Stimulated activated naive CD8-positive, alpha-beta T cell treated with anti-CD3 and anti-CD28 coated beads, Interleukin-15, amount 100 ng/mL, for 72 hours (primary cell): ENCODE data around the gene UBA1.

Source experiments
- ATAC-seq: fragments of 150-1000 bp; cut with Tn5 transposase; 2 replicates; pipeline ENCODE4 v1.10.0; 2021; ENCODE audit warnings: mild to moderate bottlenecking, moderate library complexity
- DNase-seq, 2 donors: peaks; one replicate each; pipeline ENCODE4 v3.0.0; 2021 to 2022
- H3K27ac Mint-ChIP-seq, 2 donors: one replicate each; pipeline ENCODE4 v1.8.0; 2022; ENCODE audit warnings: mild to moderate bottlenecking in 2 of 2, mixed read lengths in 2 of 2, moderate library complexity in 2 of 2
- H3K27me3 Mint-ChIP-seq: one replicate; pipeline ENCODE4 v1.8.0; 2022; ENCODE audit warnings: mixed read lengths
- H3K4me1 Mint-ChIP-seq: one replicate; pipeline ENCODE4 v1.8.0; 2022; ENCODE audit warnings: mild to moderate bottlenecking, mixed read lengths
- H3K4me3 Mint-ChIP-seq, 2 donors: one replicate each; pipeline ENCODE4 v1.8.0; 2022; ENCODE audit warnings: mild to moderate bottlenecking in 2 of 2, mixed read lengths in 2 of 2, moderate library complexity in 1 of 2
- H3K9me3 Mint-ChIP-seq, 2 donors: one replicate each; pipeline ENCODE4 v1.8.0; 2022; ENCODE audit warnings: mixed read lengths in 2 of 2

UBA1 gene

GRCh38 chrX:47193475-47194193 is at the start of gene UBA1:
Gene UBA1 (plus strand): TSS chrX:47193829. CDS start chrX:47198803, 4,974 bp downstream.
- Mint-ChIP-seq H3K27ac (peak within 1 kb of the TSS; percentile 98 to 99), H3K4me1 (peaks cover 65% of the 10 kb centered on the region), H3K9me3 (no peaks in the 10 kb centered on the region), H3K27me3 (no peaks in the 10 kb centered on the region), H3K4me3 (peak within 1 kb of the TSS; percentile 92 to 96)
- DNase-seq, result peak; percentile 86 to 92
- ATAC-seq, result peak; percentile 78

- no peaks in the 10 kb centered on the region for H3K27me3 Mint-ChIP-seq
- DNase-seq, result no peak
- H3K4me3 Mint-ChIP-seq, result peak overlapping the region; percentile 98 to 99
- no peaks in the 10 kb centered on the region for H3K9me3 Mint-ChIP-seq
- H3K4me1 Mint-ChIP-seq, result peaks cover 32% of the 10 kb centered on the region
- peak; percentile 18 for ATAC-seq
- peak overlapping the region; percentile 99 to 100 for H3K27ac Mint-ChIP-seq
Observed at GRCh38 chrX:47143894-47144625, 49.6 kb upstream of the UBA1 start.

GRCh38 chrX:47144626-47145394 is 48.8 kb upstream of the UBA1 start, which contains the start of the genes NDUFB11 and RBM10:
Gene NDUFB11 (minus strand): TSS chrX:47144702. CDS start chrX:47144679, 23 bp downstream.
Gene RBM10 (plus strand): TSS chrX:47145221. CDS start chrX:47147482, 2,261 bp downstream.
- ATAC-seq (peak; percentile 96), DNase-seq (peak; percentile 86 to 95)
- peak within 1 kb of the TSS; percentile 99 to 100 for H3K27ac Mint-ChIP-seq
- no peaks in the 10 kb centered on the region for H3K9me3 Mint-ChIP-seq
- H3K27me3 Mint-ChIP-seq, result no peaks in the 10 kb centered on the region
- peak within 1 kb of the TSS; percentile 98 to 99 for H3K4me3 Mint-ChIP-seq
- peaks cover 32% of the 10 kb centered on the region for H3K4me1 Mint-ChIP-seq

DNA sequence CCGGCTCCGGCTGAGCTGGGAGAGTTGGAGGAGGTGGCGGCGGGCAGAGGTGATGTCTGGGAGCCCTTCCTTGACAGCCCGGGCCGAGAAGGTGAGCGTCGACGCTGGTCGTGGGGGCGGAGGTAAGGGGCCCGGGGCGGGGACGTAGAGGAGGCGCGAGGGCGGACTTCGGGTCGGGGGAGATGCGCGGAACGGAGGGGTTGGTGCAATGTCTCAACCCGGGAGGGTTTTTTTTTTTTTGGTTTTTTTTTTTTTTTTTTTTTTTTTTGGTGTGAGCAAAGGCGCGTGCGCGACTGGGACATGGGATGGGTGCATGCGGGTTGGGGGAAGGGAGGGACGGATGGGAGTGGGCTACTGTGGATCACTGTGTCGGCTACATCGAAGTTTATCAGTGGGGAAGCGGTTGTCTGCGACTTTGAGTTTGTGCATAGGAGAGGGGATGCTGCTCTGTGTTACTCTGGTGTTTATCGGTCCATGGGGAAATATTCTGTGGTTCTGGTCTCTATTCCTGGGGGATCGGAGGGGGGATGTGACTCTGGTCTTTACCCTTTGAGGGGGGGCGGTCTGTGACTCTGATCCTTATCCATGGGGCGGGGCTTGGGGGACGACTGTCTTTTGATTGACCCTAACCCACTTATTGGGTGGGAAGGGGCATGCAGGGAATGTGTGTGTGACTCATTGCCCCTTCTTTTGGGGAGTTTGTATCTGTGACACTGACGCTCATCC is 48.1 kb upstream of the UBA1 start:
- Mint-ChIP-seq H3K4me3 (peak overlapping the region; percentile 98 to 99), H3K27ac (peak overlapping the region; percentile 99 to 100), H3K27me3 (no peaks in the 10 kb centered on the region), H3K4me1 (peaks cover 32% of the 10 kb centered on the region), H3K9me3 (no peaks in the 10 kb centered on the region)
- ATAC-seq (peak; percentile 43), DNase-seq (no peak)

DNA sequence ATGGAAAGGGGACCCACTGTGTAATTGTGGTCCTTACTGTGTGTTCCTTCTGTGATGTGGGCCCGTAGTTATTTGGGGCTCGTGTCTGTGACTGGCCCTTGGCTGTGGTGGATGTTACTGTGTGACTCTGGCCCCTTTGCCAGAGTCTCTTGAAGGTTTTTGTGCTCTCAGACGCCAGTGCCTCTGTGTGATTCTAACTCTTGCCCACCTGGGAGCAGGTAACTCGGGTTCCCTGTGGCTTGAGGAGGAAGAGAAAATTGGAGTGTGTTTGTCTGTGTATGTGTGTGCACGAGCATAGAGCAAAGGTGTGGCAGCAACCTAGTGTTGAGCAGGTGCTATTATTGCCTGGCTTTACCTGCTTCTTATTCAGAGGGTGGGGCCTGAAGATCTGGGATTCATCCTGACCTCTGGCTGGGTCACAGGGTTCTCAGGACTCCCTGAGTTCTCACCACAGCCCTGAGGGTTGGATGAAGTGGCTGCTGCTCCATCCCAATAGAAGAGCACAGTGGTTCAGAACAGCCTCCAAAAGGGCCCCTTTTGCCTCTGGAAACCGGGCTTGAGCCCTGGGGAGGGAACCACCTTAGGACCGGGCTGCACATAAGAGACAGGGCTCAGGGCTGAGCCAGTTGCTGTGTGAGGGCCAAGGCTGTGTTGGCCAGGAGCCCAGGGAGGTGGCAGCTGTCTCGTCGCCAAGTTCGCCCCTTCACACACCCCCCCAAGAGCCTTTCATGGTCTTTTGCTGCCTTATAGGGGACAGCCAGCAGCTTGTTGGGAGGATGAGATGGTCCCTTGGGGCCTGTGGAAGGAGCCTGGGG is 47.3 kb upstream of the UBA1 start:
- ATAC-seq (no peak), DNase-seq (no peak)
- peaks cover 32% of the 10 kb centered on the region for H3K4me1 Mint-ChIP-seq

GRCh38 chrX:47146936-47147859 is 46.4 kb upstream of the UBA1 start:
- peak overlapping the region; percentile 98 to 99 for H3K4me3 Mint-ChIP-seq
- DNase-seq, result no peak
- no peaks in the 10 kb centered on the region for H3K27me3 Mint-ChIP-seq
- H3K9me3 Mint-ChIP-seq, result no peaks in the 10 kb centered on the region
- no peak for ATAC-seq
- peak overlapping the region; percentile 78 to 80 for H3K27ac Mint-ChIP-seq
- H3K4me1 Mint-ChIP-seq, result peaks cover 29% of the 10 kb centered on the region

More for the DNA sequence above, 47.3 kb upstream of the UBA1 start:
- no peaks in the 10 kb centered on the region for H3K27me3 Mint-ChIP-seq
- no peaks in the 10 kb centered on the region for H3K9me3 Mint-ChIP-seq
- H3K27ac Mint-ChIP-seq, result peak overlapping the region; percentile 99 to 100
- peak overlapping the region; percentile 98 to 99 for H3K4me3 Mint-ChIP-seq

DNA sequence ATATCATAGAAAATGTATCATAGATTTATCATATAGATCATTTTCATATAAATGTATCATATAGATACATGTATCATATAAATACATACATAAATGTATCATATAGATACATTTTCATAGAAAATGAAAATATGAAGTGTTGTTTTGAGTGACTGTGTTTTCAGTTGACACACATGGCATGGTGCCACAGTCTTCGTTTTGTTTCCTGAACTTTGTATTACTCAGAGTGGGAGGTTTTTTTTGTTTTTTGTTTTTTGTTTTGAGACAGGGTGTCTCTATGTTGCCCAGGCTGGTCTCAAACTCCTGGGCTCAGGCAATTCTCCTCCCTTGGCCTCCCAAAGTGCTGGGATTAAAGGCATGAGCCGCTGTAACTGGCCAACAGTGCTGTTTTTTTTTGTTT is 44.7 kb upstream of the UBA1 start:
- no peak for ATAC-seq
- peaks cover 17% of the 10 kb centered on the region for H3K4me1 Mint-ChIP-seq

DNA sequence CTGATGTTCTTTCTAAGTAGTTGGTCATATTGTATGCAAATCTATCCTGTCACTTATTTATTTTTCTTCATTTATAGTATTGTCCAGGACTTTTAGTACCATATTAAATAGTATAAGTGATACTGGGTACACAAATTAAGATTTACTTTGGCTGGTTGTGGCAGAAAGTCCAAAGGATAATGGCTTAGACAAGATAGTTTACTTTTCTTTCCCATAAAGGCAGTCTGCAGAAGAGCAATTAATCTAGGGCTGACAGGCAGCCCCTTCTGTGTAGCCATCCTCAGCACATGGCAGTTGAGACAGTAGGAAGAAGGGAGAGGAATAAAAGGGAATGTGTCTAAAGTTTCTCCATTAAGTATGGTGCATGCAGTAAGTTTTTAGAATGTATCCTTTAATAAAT is 42.2 kb upstream of the UBA1 start:
- H3K4me3 Mint-ChIP-seq, result no peak overlapping the region

More for the DNA sequence above, 44.7 kb upstream of the UBA1 start:
- DNase-seq, result no peak
- Mint-ChIP-seq H3K9me3 (no peaks in the 10 kb centered on the region), H3K27ac (peak overlapping the region in 1 of 2 donors; percentile 65), H3K4me3 (no peak overlapping the region), H3K27me3 (no peaks in the 10 kb centered on the region)

GRCh38 chrX:47156611-47157520 is 36.8 kb upstream of the UBA1 start:
- Mint-ChIP-seq H3K27ac (no peak overlapping the region), H3K27me3 (no peaks in the 10 kb centered on the region), H3K4me3 (no peak overlapping the region), H3K9me3 (no peaks in the 10 kb centered on the region), H3K4me1 (no peaks in the 10 kb centered on the region)
- DNase-seq (no peak), ATAC-seq (no peak)

More for the DNA sequence above, 42.2 kb upstream of the UBA1 start:
- H3K27ac Mint-ChIP-seq, result no peak overlapping the region
- H3K4me1 Mint-ChIP-seq, result peaks cover 17% of the 10 kb centered on the region
- DNase-seq (no peak), ATAC-seq (no peak)
- no peaks in the 10 kb centered on the region for H3K27me3 Mint-ChIP-seq
- no peaks in the 10 kb centered on the region for H3K9me3 Mint-ChIP-seq

- H3K27me3 Mint-ChIP-seq, result no peaks in the 10 kb centered on the region
- peak overlapping the region in 1 of 2 donors; percentile 50 for H3K27ac Mint-ChIP-seq
- H3K9me3 Mint-ChIP-seq, result no peaks in the 10 kb centered on the region
- no peaks in the 10 kb centered on the region for H3K4me1 Mint-ChIP-seq
- H3K4me3 Mint-ChIP-seq, result no peak overlapping the region
- no peak for ATAC-seq
- no peak for DNase-seq
Observed at GRCh38 chrX:47158131-47158530, 35.5 kb upstream of the UBA1 start.

- Mint-ChIP-seq H3K27ac (no peak overlapping the region), H3K4me3 (no peak overlapping the region), H3K9me3 (no peaks in the 10 kb centered on the region), H3K27me3 (no peaks in the 10 kb centered on the region), H3K4me1 (no peaks in the 10 kb centered on the region)
- ATAC-seq (no peak), DNase-seq (no peak)
Observed at GRCh38 chrX:47158781-47159180, 34.8 kb upstream of the UBA1 start.

DNA sequence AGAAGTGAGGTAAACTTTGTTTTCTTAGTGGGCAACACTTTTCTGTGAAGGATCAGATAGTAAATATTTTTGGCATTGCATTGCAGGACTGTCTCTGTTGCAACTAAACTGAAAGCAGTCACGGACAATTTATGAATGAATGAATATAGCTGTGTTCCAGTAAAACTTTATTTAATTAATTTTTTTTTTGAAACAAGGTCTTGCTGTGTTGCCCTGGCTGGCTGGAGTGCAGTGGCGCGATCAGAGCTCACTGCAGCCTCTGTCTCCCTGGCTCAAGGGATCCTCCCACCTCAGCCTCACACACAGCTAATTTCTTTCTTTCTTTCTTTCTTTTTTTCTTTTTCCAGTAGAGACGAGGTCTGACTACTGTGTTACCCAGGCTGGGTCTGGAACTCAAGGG is 32.8 kb upstream of the UBA1 start:
- Mint-ChIP-seq H3K9me3 (no peaks in the 10 kb centered on the region), H3K27me3 (no peaks in the 10 kb centered on the region), H3K4me3 (no peak overlapping the region), H3K4me1 (no peaks in the 10 kb centered on the region), H3K27ac (peak overlapping the region in 1 of 2 donors; percentile 32)
- no peak for ATAC-seq
- no peak for DNase-seq
